MG63 (cell line): ENCODE data around the gene ABLIM1. TPM values are rescaled to one million over a fixed set of nuclear protein-coding genes. Genes with fewer than 3 reads are reported as not detected.

Experiments
- DNase-seq: peaks from one replicate; pipeline ENCODE4 v3.0.0-alpha.2; 2020
- H3K27me3 ChIP-seq: fragments of 250-450 bp; sonication (Bioruptor Pico); 2 replicates; pipeline ENCODE4 v1.5.1; 2020; ENCODE audit warnings: mild to moderate bottlenecking, moderate library complexity
- H3K36me3 ChIP-seq: fragments of 250-450 bp; sonication (Bioruptor Pico); 2 replicates; pipeline ENCODE4 v1.5.1; 2020; ENCODE audit warnings: mild to moderate bottlenecking, moderate library complexity
- H3K4me3 ChIP-seq: fragments of 250-450 bp; sonication (Bioruptor Pico); 2 replicates; pipeline ENCODE4 v1.5.1; 2020; ENCODE audit warnings: mild to moderate bottlenecking, moderate library complexity
- H3K9me3 ChIP-seq: fragments of 250-450 bp; sonication (Bioruptor Pico); 2 replicates; pipeline ENCODE4 v1.5.1; 2020; ENCODE audit warnings: mild to moderate bottlenecking, moderate library complexity
- total RNA-seq: library from RNA; depleted of rRNA; stranded (reverse); fragments of >200 nt; shearing (Covaris generic); gene quantifications from 2 replicates; pipeline ENCODE4 v1.2.3, GENCODE V29; 2014; ENCODE audit warnings: low replicate concordance

The ABLIM1 gene
- total RNA-seq, 1 experiment from 2014 or later: 19.4 TPM

GRCh38 chr10:114556236-114557122 is 101.6 kb downstream of the ABLIM1 start:
- no peak for DNase-seq
- peaks cover 19% of the 10 kb centered on the region for H3K9me3 ChIP-seq
- no peak overlapping the region for H3K4me3 ChIP-seq
- peaks cover 43% of the 10 kb centered on the region for H3K36me3 ChIP-seq
- no peaks in the 10 kb centered on the region for H3K27me3 ChIP-seq

GRCh38 chr10:114553436-114553835 is 104.6 kb downstream of the ABLIM1 start:
- DNase-seq: no peak
- Histone ChIP-seq H3K9me3 (peaks cover 14% of the 10 kb centered on the region), H3K4me3 (no peak overlapping the region), H3K36me3 (peaks cover 34% of the 10 kb centered on the region), H3K27me3 (no peaks in the 10 kb centered on the region)

- no peaks in the 10 kb centered on the region for H3K27me3 ChIP-seq
- DNase-seq: no peak
- peaks cover 32% of the 10 kb centered on the region for H3K36me3 ChIP-seq
- peaks cover 3% of the 10 kb centered on the region for H3K9me3 ChIP-seq
- H3K4me3 ChIP-seq: no peak overlapping the region
These were observed 106.0 kb downstream of the ABLIM1 start for GRCh38 chr10:114552050-114552449.

GRCh38 chr10:114551636-114551972 is 106.5 kb downstream of the ABLIM1 start:
- Histone ChIP-seq H3K4me3 (no peak overlapping the region), H3K27me3 (no peaks in the 10 kb centered on the region), H3K9me3 (no peaks in the 10 kb centered on the region), H3K36me3 (peaks cover 30% of the 10 kb centered on the region)
- DNase-seq: no peak

- no peaks in the 10 kb centered on the region for H3K9me3 ChIP-seq
- H3K4me3 ChIP-seq: no peak overlapping the region
- H3K36me3 ChIP-seq: peaks cover 28% of the 10 kb centered on the region
- DNase-seq: no peak
- H3K27me3 ChIP-seq: no peaks in the 10 kb centered on the region
These were observed 107.1 kb downstream of the ABLIM1 start for GRCh38 chr10:114550756-114551635.

- Histone ChIP-seq H3K36me3 (peaks cover 40% of the 10 kb centered on the region), H3K9me3 (no peaks in the 10 kb centered on the region), H3K27me3 (no peaks in the 10 kb centered on the region), H3K4me3 (no peak overlapping the region)
- DNase-seq: no peak
These were observed 109.4 kb downstream of the ABLIM1 start for GRCh38 chr10:114548662-114549061.

- no peak for DNase-seq
- Histone ChIP-seq H3K9me3 (no peaks in the 10 kb centered on the region), H3K27me3 (no peaks in the 10 kb centered on the region), H3K4me3 (no peak overlapping the region), H3K36me3 (peaks cover 42% of the 10 kb centered on the region)
These were observed 110.6 kb downstream of the ABLIM1 start for GRCh38 chr10:114547514-114547913.

GRCh38 chr10:114547056-114547455 is 111.0 kb downstream of the ABLIM1 start:
- H3K27me3 ChIP-seq: no peaks in the 10 kb centered on the region
- H3K36me3 ChIP-seq: peaks cover 43% of the 10 kb centered on the region
- H3K4me3 ChIP-seq: no peak overlapping the region

GRCh38 chr10:114545819-114546218 is 112.3 kb downstream of the ABLIM1 start:
- peaks cover 49% of the 10 kb centered on the region for H3K36me3 ChIP-seq
- no peaks in the 10 kb centered on the region for H3K9me3 ChIP-seq
- no peak for DNase-seq
- H3K27me3 ChIP-seq: no peaks in the 10 kb centered on the region
- no peak overlapping the region for H3K4me3 ChIP-seq

More at GRCh38 chr10:114547056-114547455, 111.0 kb downstream of the ABLIM1 start:
- H3K9me3 ChIP-seq: no peaks in the 10 kb centered on the region
- no peak for DNase-seq

- no peaks in the 10 kb centered on the region for H3K9me3 ChIP-seq
- no peaks in the 10 kb centered on the region for H3K27me3 ChIP-seq
- no peak for DNase-seq
- peaks cover 49% of the 10 kb centered on the region for H3K36me3 ChIP-seq
- no peak overlapping the region for H3K4me3 ChIP-seq
These were observed 113.0 kb downstream of the ABLIM1 start for GRCh38 chr10:114545071-114545470.

- H3K36me3 ChIP-seq: peaks cover 54% of the 10 kb centered on the region
- no peak for DNase-seq
- H3K27me3 ChIP-seq: no peaks in the 10 kb centered on the region
- no peaks in the 10 kb centered on the region for H3K9me3 ChIP-seq
- H3K4me3 ChIP-seq: no peak overlapping the region
These were observed 113.9 kb downstream of the ABLIM1 start for GRCh38 chr10:114544045-114544659.

GRCh38 chr10:114543456-114543855 is 114.6 kb downstream of the ABLIM1 start:
- Histone ChIP-seq H3K9me3 (no peaks in the 10 kb centered on the region), H3K4me3 (no peak overlapping the region), H3K27me3 (no peaks in the 10 kb centered on the region), H3K36me3 (peaks cover 56% of the 10 kb centered on the region)
- no peak for DNase-seq

GRCh38 chr10:114542373-114542772 is 115.7 kb downstream of the ABLIM1 start:
- H3K27me3 ChIP-seq: no peaks in the 10 kb centered on the region
- no peak for DNase-seq
- peaks cover 58% of the 10 kb centered on the region for H3K36me3 ChIP-seq
- H3K9me3 ChIP-seq: no peaks in the 10 kb centered on the region
- no peak overlapping the region for H3K4me3 ChIP-seq

- H3K27me3 ChIP-seq: no peaks in the 10 kb centered on the region
- no peak overlapping the region for H3K4me3 ChIP-seq
- peaks cover 59% of the 10 kb centered on the region for H3K36me3 ChIP-seq
- DNase-seq: no peak
- H3K9me3 ChIP-seq: no peaks in the 10 kb centered on the region
These were observed 116.3 kb downstream of the ABLIM1 start for GRCh38 chr10:114541797-114542160.

GRCh38 chr10:114541081-114541796 is 116.8 kb downstream of the ABLIM1 start:
- peak; percentile 71 for DNase-seq
- H3K4me3 ChIP-seq: no peak overlapping the region
- H3K9me3 ChIP-seq: no peaks in the 10 kb centered on the region

GRCh38 chr10:114540236-114540635 is 117.8 kb downstream of the ABLIM1 start:
- H3K4me3 ChIP-seq: no peak overlapping the region
- DNase-seq: no peak
- H3K27me3 ChIP-seq: no peaks in the 10 kb centered on the region
- no peaks in the 10 kb centered on the region for H3K9me3 ChIP-seq
- H3K36me3 ChIP-seq: peaks cover 60% of the 10 kb centered on the region

More at GRCh38 chr10:114541081-114541796, 116.8 kb downstream of the ABLIM1 start:
- Histone ChIP-seq H3K36me3 (peaks cover 59% of the 10 kb centered on the region), H3K27me3 (no peaks in the 10 kb centered on the region)
